ENCODE data around the gene CAPN13. TPM values are rescaled to one million over a fixed set of nuclear protein-coding genes. Genes with fewer than 3 reads are reported as not detected.

CAPN13 gene
- total and polyA plus RNA-seq, 3 donors from 2014 or later = 0.57 to 2.7 (median 2.2) TPM

DNA sequence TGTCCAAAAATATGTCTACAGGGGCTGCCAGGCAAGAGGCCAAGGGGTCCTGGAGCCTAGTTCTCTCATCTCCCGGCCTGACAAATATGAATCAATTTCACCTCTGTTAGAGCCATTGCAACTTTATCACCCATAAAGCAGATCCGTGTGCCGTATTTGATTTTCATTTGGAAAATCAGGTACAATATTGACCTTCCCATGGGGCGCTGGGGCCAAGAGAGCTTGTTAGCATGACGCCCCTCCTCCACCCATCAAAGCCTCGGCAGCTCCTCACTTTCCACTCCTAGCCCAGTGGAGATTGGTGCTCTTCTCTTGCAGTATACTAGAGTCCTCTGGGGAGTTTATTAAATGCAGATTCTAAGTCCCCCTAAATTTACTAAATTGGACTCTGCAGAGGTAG lies 96.8 kb downstream of the CAPN13 start:
- Histone ChIP-seq H3K4me1 (no peaks in the 10 kb centered on the region), H3K4me3 (no peak overlapping the region), H3K9me3 (no peaks in the 10 kb centered on the region), H3K27ac (no peak overlapping the region), H3K36me3 (ENCODE audit: low read depth, missing control alignments) (no peaks in the 10 kb centered on the region), H3K27me3 (no peaks in the 10 kb centered on the region)
- WGBS, 2 donors = 97 to 98% methylated on average over 5 to 6 of the region's 6 CpGs
- no peak for DNase-seq
- TF ChIP-seq POLR2A (IDR thresholded peaks at IDR 0.05) = no peak
- TF ChIP-seq, protein P1, sequence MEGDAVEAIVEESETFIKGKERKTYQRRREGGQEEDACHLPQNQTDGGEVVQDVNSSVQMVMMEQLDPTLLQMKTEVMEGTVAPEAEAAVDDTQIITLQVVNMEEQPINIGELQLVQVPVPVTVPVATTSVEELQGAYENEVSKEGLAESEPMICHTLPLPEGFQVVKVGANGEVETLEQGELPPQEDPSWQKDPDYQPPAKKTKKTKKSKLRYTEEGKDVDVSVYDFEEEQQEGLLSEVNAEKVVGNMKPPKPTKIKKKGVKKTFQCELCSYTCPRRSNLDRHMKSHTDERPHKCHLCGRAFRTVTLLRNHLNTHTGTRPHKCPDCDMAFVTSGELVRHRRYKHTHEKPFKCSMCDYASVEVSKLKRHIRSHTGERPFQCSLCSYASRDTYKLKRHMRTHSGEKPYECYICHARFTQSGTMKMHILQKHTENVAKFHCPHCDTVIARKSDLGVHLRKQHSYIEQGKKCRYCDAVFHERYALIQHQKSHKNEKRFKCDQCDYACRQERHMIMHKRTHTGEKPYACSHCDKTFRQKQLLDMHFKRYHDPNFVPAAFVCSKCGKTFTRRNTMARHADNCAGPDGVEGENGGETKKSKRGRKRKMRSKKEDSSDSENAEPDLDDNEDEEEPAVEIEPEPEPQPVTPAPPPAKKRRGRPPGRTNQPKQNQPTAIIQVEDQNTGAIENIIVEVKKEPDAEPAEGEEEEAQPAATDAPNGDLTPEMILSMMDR (IDR thresholded peaks at IDR 0.05) = no peak
- intact Hi-C loops (cut with DNase I; ENCODE audit: low total_unique reads) = loop anchor here (10.0 kb wide), 2 partner anchors 464 to 624 kb away; no protein-coding TSS in a partner anchor

DNA sequence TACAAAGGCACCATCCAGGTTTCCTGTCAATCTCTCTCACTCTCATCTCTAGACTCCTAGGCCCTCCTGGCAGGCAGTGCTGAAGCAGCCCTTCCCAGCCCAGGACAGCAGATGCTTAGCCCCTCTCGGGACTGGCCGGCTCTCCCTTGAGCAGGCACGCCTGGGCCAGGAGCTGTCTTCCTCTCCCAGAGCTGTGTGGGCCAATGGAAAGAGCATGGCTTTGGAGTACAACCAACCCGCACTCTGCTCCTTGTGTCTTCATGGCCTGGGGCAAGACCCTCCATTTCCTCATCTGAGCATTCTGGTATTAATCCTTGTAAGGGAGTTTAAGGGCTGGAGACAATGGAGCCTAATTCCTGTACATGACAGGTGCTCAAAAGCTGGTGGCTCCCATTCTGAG lies 97.2 kb downstream of the CAPN13 start:
- DNase-seq = no peak
- intact Hi-C loops (cut with DNase I; ENCODE audit: low total_unique reads) = loop anchor here (10.0 kb wide), 2 partner anchors 465 to 625 kb away; no protein-coding TSS in a partner anchor
- Histone ChIP-seq H3K36me3 (ENCODE audit: low read depth, missing control alignments) (no peaks in the 10 kb centered on the region), H3K4me1 (no peaks in the 10 kb centered on the region), H3K27ac (no peak overlapping the region), H3K4me3 (no peak overlapping the region), H3K27me3 (no peaks in the 10 kb centered on the region), H3K9me3 (no peaks in the 10 kb centered on the region)
- no peak for TF ChIP-seq POLR2A (IDR thresholded peaks at IDR 0.05)
- TF ChIP-seq, protein P1 (IDR thresholded peaks at IDR 0.05) = no peak
- 96 to 100% methylated on average over 3 to 4 of the region's 4 CpGs for WGBS, 2 donors

DNA sequence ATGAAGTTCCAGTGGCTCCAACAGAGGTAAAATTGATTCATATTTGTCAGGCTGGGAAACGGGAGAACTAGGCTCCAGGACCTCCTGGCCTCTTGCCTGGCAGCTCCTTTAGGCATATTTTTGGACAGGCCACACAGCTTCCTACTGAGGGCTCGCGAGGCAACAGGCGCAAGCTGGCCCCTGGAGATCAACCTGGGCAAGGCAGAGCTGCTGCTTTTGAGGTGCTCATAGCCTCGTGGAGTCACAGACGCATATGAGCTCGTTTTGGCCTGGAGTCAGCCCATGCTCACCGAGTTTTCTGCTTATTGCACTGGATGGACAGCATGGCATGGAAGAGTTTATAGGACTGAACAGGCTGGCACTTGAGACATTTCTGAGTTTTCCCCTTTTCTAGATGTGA lies 97.7 kb downstream of the CAPN13 start:
- Histone ChIP-seq H3K4me1 (no peaks in the 10 kb centered on the region), H3K27ac (no peak overlapping the region), H3K4me3 (no peak overlapping the region), H3K9me3 (no peaks in the 10 kb centered on the region), H3K27me3 (no peaks in the 10 kb centered on the region), H3K36me3 (ENCODE audit: low read depth, missing control alignments) (no peaks in the 10 kb centered on the region)
- WGBS, 2 donors = 56 to 84% methylated on average over 7 to 8 of the region's 8 CpGs
- no peak for DNase-seq
- TF ChIP-seq, protein P1 (IDR thresholded peaks at IDR 0.05) = no peak
- TF ChIP-seq POLR2A (IDR thresholded peaks at IDR 0.05) = no peak
- intact Hi-C loops (cut with DNase I; ENCODE audit: low total_unique reads) = loop anchor here (10.0 kb wide), 3 partner anchors 475 to 535 kb away; partner anchors contain the start of gene LBH

DNA sequence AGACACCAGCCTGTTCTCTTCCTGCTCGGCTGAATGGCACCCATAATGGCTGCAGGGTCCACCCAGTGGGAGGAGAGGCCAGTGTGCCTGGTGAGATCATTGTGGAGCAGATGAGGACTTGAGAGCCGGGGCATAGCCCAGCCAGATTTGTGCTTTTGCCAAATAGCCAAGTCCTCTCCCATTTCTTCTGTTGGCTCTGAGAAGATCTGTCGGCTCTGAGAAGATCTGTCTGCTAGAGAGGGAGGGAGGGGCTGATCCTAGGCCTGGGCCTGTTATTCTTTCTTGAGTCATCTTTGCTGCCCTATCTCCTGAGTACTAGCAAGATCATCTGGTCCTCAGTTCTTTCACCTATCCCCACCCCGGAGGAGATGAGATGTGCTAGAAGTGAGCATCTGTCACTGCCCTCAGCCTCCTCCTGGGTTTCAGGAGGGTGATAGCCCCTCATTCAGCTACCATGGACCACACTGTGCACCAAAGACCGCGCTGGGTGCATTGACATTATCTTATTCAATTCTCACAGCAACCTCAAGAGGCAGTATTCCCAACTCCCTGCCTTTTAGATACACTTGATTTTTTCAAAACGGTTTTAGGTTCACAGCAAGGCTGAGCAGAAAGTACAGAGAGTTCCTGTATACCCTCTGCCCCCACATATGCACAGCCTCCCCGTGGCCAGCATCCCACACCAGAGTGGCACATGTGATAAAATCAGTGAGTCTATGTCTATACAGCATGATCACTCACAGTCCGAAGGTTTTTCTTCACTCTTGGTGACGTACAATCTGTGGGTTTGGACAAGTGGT lies 98.6 kb downstream of the CAPN13 start:
- 66 to 72% methylated on average over 9 to 10 of the region's 10 CpGs for WGBS, 2 donors
- Histone ChIP-seq H3K4me1 (no peaks in the 10 kb centered on the region), H3K27ac (no peak overlapping the region), H3K9me3 (no peaks in the 10 kb centered on the region), H3K4me3 (no peak overlapping the region), H3K36me3 (ENCODE audit: low read depth, missing control alignments) (no peaks in the 10 kb centered on the region), H3K27me3 (no peaks in the 10 kb centered on the region)
- DNase-seq = no peak
- no peak for TF ChIP-seq POLR2A (IDR thresholded peaks at IDR 0.05)
- TF ChIP-seq, protein P1 (IDR thresholded peaks at IDR 0.05) = peak; percentile 32 to 54 (median 42)
- intact Hi-C loops (cut with DNase I; ENCODE audit: low total_unique reads) = loop anchor here (10.0 kb wide), 3 partner anchors 474 to 534 kb away; partner anchors contain the start of gene LBH

Data from testis (tissue), 3 donors.